Stimulated activated CD4-positive, alpha-beta T cell treated with anti-CD3 and anti-CD28 coated beads, Interleukin-1b, Interleukin-23, amount 100 ng/mL, for 4 hours (primary cell): ENCODE measurements around the gene CRTAC1.

ENCODE experiments used
- DNase-seq, 2 donors: peaks; one replicate each; pipeline ENCODE4 v3.0.0-alpha.2; 2020; ENCODE audit warnings: low read depth in 2 of 2

The CRTAC1 gene

DNA sequence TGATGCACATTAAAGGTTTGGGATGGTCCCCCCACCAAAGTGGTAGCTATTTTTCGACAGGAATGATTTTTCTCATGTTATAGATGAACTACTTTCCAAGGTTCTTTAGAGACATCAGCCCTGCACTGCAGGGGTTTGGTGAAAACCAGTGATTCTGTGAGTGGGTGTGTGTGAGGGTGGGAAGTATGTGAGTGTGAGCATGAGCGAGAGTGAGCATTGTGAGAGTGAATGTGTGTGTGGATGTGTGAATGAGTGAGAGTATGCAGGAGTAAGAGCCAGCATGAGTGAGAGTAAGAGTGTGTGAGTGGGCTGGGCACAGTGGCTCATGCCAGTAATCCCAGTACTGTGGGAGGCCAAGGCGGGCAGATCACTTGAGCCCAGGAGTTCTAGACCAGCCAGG lies 105.7 kb downstream of the CRTAC1 start:
- no peak for DNase-seq

DNA sequence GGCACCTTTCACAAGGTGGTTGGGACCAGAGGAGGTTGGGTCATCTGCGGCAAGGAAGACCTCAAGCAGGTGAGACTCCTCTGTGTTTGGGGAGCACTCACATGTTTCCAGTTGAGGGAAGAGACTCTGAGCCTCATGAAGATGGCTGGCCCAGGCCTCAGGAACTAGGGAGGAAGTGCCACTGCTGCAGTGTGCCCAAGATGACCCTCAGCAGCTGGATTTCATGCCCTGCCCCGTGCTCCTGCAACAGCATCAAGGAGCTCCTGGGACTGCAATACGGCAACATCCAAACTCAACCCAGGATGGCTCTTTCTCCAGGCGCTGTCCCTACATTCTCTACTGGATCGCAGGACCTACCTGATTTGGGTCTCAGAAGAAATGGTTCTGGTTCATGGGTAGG lies 106.9 kb downstream of the CRTAC1 start:
- DNase-seq, result no peak

GRCh38 chr10:97923057-97923456 lies 107.4 kb downstream of the CRTAC1 start:
- DNase-seq, result no peak

DNA sequence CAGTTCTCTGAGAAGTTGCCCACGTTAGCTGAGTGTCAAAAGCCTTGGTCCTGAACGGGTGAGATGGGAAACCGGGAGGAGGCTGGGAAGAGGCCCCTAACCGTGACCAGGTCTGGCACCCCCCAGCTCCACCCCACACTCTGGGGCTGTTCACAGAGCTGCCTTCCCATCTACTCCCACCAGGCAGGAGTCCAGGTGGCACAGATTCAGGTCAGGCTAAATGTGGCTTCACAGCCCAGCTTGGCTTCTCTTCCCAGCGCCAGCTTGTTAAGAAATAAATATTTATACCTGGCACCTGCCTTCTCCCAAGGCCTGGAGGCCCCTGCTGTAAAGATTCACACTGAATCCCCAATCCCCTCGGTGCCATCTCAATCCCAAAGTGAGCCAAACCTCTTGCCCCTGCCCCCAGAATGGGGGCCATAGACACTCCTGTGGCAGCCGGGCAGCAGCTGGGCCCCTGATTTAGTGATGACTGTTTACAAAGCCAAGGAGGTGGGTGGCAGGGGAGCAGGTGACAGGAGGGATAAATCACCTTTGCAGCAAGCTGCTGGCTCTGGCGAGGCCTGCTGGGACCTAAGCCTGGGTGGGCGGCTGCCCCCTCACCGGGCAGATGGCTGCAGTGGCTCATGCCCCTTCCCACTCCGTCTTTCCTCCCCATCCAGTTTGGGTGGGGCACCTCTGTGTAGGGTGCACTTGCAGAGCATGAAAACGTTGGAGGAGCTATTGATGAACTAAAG lies 108.2 kb downstream of the CRTAC1 start:
- DNase-seq, result no peak

GRCh38 chr10:97921581-97922021 lies 108.8 kb downstream of the CRTAC1 start:
- no peak for DNase-seq

GRCh38 chr10:97920865-97921264 lies 109.6 kb downstream of the CRTAC1 start:
- no peak for DNase-seq

GRCh38 chr10:97919012-97919411 lies 111.4 kb downstream of the CRTAC1 start:
- no peak for DNase-seq

- no peak for DNase-seq
These were observed 113.8 kb downstream of the CRTAC1 start for GRCh38 chr10:97916586-97916985.

GRCh38 chr10:97915346-97916131 lies 114.9 kb downstream of the CRTAC1 start:
- no peak for DNase-seq

DNA sequence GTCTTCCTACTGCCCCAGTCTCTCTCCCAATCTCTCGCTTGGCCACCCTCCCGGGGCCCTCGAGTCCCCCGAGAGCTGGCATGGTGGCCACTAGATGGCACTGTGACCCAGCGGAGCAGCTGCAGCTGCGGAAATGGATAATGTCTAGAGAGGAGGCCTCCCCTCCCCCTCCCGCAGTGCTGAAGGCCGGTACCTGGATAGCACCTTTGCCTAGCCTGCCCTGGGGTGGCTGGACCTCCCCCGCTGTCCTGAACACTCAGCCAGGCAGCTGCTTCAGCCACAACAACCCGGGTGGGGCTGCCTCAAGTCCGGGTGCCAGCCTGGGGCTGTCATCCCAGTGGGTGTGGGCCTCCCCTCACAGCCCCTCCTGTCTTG lies 115.6 kb downstream of the CRTAC1 start:
- DNase-seq, result peak; percentile 69 to 75

- DNase-seq, result no peak
These were observed 116.1 kb downstream of the CRTAC1 start for GRCh38 chr10:97914171-97914836.

DNA sequence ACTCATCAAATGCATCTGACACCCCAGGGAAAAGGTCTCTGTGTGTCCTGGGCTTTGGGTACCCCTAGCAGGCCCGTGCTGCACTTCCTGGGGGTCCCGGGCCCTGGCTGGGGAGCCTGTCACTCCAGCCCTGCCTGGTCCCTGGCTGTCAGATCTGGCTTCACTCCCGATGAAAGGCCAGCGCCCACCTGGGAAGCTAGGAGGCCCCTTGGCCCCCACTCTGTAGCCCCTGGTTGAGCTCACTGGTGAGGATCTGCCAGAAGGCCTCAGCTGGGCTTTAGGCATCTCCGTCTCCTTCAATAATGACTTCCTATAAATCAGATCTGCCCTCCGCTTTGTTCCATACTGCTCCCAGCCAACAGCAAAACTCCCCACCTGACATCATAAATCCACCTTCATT lies 116.8 kb downstream of the CRTAC1 start:
- no peak for DNase-seq

DNA sequence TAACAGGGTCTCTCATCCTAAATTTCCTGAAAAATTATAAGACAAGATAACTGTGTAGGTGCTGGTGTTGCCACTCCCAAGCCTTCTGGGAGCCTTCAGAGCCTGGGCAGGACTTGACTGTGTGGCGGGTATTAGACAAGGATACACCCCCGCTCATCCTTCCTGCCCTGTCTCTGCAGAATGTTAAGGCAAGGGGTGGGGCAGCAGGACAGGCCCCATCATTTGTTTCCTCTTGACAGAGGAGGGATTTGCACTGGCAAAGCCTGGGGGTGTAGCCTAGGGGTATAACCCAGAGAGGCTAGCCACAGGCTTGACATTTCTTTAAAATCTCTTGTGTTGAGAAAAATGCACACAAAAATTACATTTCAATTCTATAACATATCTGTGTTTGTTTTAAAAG lies 117.2 kb downstream of the CRTAC1 start:
- no peak for DNase-seq

- no peak for DNase-seq
These were observed 119.2 kb downstream of the CRTAC1 start for GRCh38 chr10:97911217-97911616.

DNA sequence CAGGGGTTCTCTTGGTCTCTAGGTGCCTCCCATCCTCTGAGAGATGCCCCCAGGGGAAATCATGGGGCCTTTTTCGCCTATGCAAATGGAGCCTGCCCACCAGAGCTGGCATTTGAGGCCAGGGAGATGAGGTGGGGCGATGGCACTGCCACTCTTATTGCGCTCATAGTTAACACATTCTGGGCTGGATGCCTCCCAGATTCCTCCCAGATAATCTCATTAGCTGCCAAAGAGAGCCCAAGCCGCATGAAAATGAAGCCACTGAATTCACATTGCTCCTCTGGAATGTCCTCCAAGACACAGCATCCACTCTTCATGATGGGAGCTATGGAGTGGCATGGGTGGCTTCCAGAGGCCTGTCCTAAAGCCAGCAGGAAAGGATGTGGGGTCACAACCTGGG lies 119.8 kb downstream of the CRTAC1 start:
- DNase-seq, result no peak

DNA sequence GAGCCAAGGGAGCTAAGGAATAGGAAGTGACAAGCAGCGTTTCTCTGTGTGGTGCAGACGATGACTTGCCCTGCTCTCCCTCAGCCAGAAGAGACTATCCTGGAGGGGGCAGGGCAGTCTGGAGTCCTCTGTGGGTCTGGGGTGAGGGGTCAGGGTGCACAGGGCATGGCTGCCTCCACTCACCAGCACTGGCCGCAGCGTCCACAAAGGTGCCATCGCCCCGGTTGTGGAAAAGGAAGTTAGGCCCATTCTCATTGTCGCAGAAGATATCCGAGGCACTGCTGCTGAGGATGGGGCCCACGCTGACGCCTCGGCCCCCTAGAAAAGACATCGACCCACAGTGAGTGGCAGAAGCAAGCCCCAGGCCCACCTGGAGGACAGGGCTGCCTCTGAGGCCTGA lies 122.6 kb downstream of the CRTAC1 start:
- DNase-seq, result no peak

DNA sequence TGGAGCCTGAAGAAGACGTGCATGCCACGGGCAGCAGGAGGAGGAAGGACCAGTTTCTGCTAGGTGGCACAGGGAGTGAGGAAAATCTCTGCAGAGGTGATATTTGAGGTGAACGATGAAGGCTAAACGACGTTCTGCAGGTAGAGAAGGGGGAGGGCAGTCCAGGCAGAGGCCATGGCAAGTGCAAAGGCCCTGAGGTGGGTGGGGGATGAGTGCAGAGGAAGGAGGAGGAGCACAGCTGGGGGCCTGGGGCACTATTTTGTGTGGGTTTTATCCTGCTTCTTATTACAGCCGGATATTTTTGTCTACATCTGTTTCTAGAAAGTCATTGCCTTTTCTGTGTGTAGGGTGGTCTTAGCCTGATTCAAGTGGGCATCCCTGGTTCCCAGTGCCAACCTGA lies 123.2 kb downstream of the CRTAC1 start:
- no peak for DNase-seq

DNA sequence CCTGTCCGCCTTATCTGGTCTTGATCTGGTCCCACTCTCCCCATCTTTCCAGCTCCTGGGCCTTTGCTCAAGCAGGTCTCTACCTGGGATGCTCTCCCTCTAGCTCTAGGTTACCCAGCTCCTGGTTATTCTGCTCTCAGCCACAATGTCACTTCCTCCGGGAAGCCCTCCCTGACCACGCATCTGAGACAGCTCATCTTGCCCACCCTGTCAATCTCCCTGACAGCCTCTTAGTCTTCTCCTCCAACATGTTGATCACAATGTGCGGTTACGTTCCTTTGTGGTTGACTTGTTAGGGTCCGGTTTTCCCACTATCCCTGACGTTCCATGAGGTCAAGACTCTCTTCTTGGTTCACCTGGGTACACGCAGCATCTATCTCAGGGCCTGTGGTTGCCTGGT lies 125.1 kb downstream of the CRTAC1 start:
- DNase-seq, result no peak

DNA sequence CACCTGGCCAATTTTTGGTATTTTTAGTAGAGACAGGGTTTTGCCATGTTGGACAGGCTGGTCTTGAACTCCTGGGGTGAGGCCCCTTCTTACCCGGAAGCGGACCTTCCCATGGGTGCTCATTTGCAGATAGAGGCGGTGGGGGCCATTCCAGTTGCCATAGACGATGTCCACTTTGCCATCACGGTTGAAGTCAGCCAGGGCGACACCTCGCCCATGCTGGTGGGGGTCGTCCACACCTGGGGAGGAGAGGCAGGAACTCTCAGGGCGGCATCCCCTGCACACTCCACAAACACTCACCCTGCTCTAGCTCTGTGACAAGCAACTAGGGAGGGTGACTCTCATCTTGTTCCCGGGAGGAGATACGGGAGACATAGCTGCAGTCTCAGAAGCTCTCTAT lies 125.8 kb downstream of the CRTAC1 start:
- no peak for DNase-seq

- no peak for DNase-seq
These were observed 126.4 kb downstream of the CRTAC1 start for GRCh38 chr10:97904018-97904381.

GRCh38 chr10:97903128-97904017 lies 127.0 kb downstream of the CRTAC1 start:
- no peak for DNase-seq

- DNase-seq, result no peak
These were observed 129.0 kb downstream of the CRTAC1 start for GRCh38 chr10:97901381-97901780.
